Measurements from ENCODE around the gene ACY1.
A peak's percentile ranks its signal among the peaks of the same experiment; 100 is the strongest.

Gene ACY1

DNA sequence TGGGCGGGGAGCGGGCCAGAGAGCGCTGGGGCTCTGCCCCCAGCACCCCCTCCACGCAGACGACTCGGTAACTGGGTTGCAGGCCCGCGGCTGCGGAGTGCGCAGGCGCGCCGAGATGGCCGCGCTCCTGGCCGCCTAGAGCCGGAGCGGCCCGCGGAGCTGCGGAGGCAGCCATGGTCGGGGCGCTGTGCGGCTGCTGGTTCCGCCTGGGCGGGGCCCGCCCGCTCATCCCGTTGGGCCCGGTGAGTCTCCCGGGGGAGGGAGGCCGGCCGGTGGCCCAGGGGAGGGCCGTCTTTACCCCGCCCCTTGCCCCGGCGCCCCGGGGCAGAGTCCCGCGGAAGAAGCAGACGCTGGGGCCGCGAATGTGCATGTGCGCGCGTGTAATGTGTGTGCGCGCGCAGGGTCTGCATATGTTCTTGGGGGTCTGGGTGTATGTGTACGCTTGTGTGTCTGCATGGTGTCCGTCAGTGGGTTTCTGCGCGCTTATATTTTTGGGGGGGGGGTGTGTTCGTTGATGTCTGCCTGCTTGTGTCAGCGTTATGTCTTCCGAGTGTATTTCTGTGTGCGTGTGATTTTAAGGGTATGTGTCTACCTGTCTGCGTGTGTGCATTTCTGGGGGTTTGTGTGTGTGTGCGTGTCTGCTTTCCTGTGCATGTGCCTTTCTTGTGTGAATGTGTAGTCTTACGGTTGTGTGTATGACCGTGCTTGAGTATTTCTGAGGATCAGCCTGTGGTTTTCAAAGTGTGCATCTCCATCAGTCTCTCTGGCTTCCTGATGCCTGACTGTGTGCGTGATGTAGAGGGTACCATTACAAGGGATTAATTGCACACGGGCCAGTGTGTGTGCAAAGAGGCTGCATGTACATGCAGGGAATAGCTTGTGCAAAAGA, 8.1 kb upstream of the ACY1 start, which contains the start of gene ABHD14A:
Gene ABHD14A, plus strand, starts transcription at position 102 of the 889 bp plus-strand sequence. Its CDS starts 72 bp downstream, at position 174.
- Histone ChIP-seq H3K36me3 (peaks cover 10% of the 10 kb centered on the region), H3K27me3 (ENCODE audit: insufficient read depth, low read depth, severe bottlenecking) (no peaks in the 10 kb centered on the region), H3K27ac (peak within 1 kb of the TSS; percentile 94), H3K4me3 (ENCODE audit: low read depth, low read length) (peak within 1 kb of the TSS; percentile 78), H3K9me3 (ENCODE audit: severe bottlenecking) (no peaks in the 10 kb centered on the region)
- DNase-seq, result peak; percentile 69
- TF ChIP-seq, protein P1, sequence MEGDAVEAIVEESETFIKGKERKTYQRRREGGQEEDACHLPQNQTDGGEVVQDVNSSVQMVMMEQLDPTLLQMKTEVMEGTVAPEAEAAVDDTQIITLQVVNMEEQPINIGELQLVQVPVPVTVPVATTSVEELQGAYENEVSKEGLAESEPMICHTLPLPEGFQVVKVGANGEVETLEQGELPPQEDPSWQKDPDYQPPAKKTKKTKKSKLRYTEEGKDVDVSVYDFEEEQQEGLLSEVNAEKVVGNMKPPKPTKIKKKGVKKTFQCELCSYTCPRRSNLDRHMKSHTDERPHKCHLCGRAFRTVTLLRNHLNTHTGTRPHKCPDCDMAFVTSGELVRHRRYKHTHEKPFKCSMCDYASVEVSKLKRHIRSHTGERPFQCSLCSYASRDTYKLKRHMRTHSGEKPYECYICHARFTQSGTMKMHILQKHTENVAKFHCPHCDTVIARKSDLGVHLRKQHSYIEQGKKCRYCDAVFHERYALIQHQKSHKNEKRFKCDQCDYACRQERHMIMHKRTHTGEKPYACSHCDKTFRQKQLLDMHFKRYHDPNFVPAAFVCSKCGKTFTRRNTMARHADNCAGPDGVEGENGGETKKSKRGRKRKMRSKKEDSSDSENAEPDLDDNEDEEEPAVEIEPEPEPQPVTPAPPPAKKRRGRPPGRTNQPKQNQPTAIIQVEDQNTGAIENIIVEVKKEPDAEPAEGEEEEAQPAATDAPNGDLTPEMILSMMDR (IDR thresholded peaks at IDR 0.05; ENCODE audit: low read depth, low read length), result no peak

DNA sequence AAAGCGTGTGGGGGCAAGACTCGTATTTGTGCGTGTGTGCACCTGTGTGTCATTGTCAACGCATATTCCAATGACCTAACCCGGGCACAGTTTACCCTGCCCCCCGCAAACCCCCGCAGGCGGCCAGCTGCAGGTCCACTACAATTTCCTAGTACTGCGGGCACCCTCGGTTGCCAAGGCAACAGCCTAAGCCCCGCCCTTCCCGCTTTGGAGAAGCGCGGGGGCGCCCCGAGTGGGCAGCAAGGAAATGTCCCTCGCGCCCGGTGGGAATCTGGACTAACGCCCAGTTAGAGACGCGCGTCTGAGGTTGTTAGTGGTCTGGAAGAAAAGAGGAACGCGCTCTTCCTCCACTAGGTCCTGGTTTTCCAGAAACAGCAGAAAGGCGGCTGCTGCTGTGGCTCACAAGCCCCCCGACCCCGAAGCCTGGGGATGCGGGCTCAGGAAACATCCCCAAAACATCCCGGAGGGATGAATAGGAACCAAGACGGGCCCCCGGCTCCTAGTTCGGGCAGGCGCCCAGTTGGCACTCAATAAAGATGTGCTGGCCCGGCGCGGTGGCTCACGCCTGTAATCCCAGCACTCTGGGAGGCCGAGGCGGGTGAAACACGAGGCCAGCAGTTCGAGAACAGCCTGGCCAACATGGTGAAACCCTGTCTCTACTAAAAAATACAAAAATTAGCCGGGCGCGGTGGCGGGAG, 7.3 kb upstream of the ACY1 start:
- peak; percentile 87 for DNase-seq
- H3K36me3 ChIP-seq, result peaks cover 4% of the 10 kb centered on the region
- no peaks in the 10 kb centered on the region for H3K27me3 ChIP-seq (ENCODE audit: insufficient read depth, low read depth, severe bottlenecking)
- TF ChIP-seq, protein P1 (IDR thresholded peaks at IDR 0.05; ENCODE audit: low read depth, low read length), result peak; percentile 37; the same call in 1 of the 2 replicates
- no peaks in the 10 kb centered on the region for H3K9me3 ChIP-seq (ENCODE audit: severe bottlenecking)
- peak overlapping the region; percentile 94 for H3K27ac ChIP-seq
- H3K4me3 ChIP-seq (ENCODE audit: low read depth, low read length), result peak overlapping the region; percentile 78

DNA sequence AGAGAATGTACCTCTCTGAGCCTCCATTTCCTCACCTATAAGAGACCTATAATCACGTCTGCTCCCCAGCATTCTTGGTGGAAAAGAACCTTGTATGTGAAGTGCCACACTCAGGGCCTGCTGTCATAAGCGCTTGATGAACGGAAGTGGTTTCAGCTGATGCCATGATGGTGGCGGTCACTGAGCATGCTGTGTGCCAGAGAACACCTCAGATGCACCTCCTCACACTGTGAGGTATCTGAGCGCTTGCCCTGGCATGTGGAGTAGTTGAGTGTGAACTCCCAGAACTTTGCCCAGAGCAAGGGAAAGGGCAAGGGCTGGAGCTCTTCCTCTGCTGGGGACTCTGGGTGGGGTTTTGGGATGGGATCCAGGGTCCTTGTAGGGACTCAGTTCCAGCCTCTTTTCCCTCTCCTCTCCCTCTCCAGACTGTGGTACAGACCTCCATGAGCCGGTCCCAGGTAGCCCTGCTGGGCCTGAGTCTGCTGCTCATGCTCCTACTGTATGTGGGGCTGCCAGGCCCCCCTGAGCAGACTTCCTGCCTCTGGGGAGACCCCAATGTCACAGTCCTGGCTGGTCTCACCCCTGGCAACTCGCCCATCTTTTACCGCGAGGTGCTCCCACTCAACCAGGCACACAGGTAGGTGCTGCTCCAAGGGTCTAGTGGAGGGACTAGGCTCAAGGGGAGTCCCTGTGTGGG, 5.7 kb upstream of the ACY1 start:
- Histone ChIP-seq H3K36me3 (peaks cover 2% of the 10 kb centered on the region), H3K27ac (no peak overlapping the region; the same call in 1 of the 2 replicates), H3K27me3 (ENCODE audit: insufficient read depth, low read depth, severe bottlenecking) (no peaks in the 10 kb centered on the region), H3K4me3 (ENCODE audit: low read depth, low read length) (no peak overlapping the region), H3K9me3 (ENCODE audit: severe bottlenecking) (no peaks in the 10 kb centered on the region)
- TF ChIP-seq, protein P1 (IDR thresholded peaks at IDR 0.05; ENCODE audit: low read depth, low read length), result no peak
- no peak for DNase-seq

DNA sequence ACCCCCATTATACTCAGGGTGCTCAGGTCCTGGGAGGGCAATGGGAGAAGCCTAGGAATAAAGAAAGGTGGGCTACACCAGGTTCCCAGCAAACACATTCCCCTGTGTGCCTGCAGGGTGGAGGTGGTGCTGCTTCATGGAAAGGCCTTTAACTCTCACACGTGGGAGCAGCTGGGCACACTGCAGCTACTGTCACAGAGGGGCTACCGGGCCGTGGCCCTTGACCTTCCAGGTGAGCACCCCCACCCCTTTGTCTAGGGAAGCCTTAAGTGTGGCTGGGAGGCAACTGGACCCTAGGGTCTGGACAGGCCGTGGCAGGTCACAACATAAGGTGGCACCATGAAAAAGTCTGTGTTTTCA, 5.2 kb upstream of the ACY1 start:
- peaks cover 2% of the 10 kb centered on the region for H3K36me3 ChIP-seq
- no peaks in the 10 kb centered on the region for H3K27me3 ChIP-seq (ENCODE audit: insufficient read depth, low read depth, severe bottlenecking)
- no peak overlapping the region for H3K4me3 ChIP-seq (ENCODE audit: low read depth, low read length)
- no peak for DNase-seq
- H3K27ac ChIP-seq, result no peak overlapping the region
- TF ChIP-seq, protein P1 (IDR thresholded peaks at IDR 0.05; ENCODE audit: low read depth, low read length), result no peak
- H3K9me3 ChIP-seq (ENCODE audit: severe bottlenecking), result no peaks in the 10 kb centered on the region

DNA sequence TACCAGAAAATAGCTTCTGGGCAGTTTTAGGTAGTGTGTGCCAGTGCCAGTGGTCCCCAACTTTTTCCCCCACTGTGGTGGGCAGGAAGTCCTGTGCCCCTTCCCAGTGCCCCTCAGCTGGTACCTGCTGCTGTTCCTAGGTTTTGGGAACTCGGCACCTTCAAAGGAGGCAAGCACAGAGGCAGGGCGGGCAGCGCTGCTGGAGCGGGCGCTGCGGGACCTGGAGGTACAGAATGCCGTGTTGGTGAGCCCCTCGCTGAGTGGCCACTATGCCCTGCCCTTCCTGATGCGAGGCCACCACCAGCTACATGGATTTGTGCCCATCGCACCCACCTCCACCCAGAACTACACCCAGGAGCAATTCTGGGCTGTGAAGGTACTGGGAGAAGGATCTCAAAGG, 3.1 kb upstream of the ACY1 start:
- H3K4me3 ChIP-seq (ENCODE audit: low read depth, low read length), result no peak overlapping the region
- no peak overlapping the region for H3K27ac ChIP-seq
- no peak for DNase-seq
- TF ChIP-seq, protein P1 (IDR thresholded peaks at IDR 0.05; ENCODE audit: low read depth, low read length), result no peak
- no peaks in the 10 kb centered on the region for H3K27me3 ChIP-seq (ENCODE audit: insufficient read depth, low read depth, severe bottlenecking)
- H3K36me3 ChIP-seq, result peaks cover 2% of the 10 kb centered on the region
- H3K9me3 ChIP-seq (ENCODE audit: severe bottlenecking), result no peaks in the 10 kb centered on the region
